Ureter (tissue), 1 donor: ENCODE data around the gene GRIP1. TPM values are rescaled to one million over a fixed set of nuclear protein-coding genes. Genes with fewer than 3 reads are reported as not detected.
"Not testable (repeated sequence)": the region's sequence is repeated elsewhere in the genome, so short reads cannot be mapped to it uniquely, and the experiment has no call there.

Source experiments
- DNase-seq: peaks from one replicate; pipeline ENCODE4 v3.0.0-alpha.2; 2020; ENCODE audit warnings: low spot score
- total RNA-seq: library from RNA; stranded (reverse); gene quantifications from one replicate; pipeline ENCODE4 v1.2.4, GENCODE V29; 2023
- donor health status: DM: yes; HTN: yes; CAD: no.

GRIP1 gene
- total RNA-seq, 1 donor from 2014 or later, result 31.1 TPM

GRCh38 chr12:66533767-66534166 is 145.1 kb downstream of the GRIP1 start:
- DNase-seq, result no peak

- DNase-seq, result no peak
Observed at GRCh38 chr12:66531766-66532165, 147.1 kb downstream of the GRIP1 start.

- DNase-seq, result no peak
Observed at GRCh38 chr12:66529934-66530333, 148.9 kb downstream of the GRIP1 start.

- DNase-seq, result no peak
Observed at GRCh38 chr12:66516561-66516960, 162.3 kb downstream of the GRIP1 start.

- DNase-seq, result no peak
Observed at GRCh38 chr12:66516133-66516532, 162.7 kb downstream of the GRIP1 start.

- no peak for DNase-seq
Observed at GRCh38 chr12:66514581-66514980, 164.3 kb downstream of the GRIP1 start.

GRCh38 chr12:66508025-66508424 is 170.9 kb downstream of the GRIP1 start:
- no peak for DNase-seq

- no peak for DNase-seq
Observed at GRCh38 chr12:66503746-66504145, 175.1 kb downstream of the GRIP1 start.

- DNase-seq, result no peak
Observed at GRCh38 chr12:66502911-66503310, 176.0 kb downstream of the GRIP1 start.

GRCh38 chr12:66500841-66501240 is 178.0 kb downstream of the GRIP1 start:
- DNase-seq, result no peak

GRCh38 chr12:66500091-66500490 is 178.8 kb downstream of the GRIP1 start:
- DNase-seq, result no peak

GRCh38 chr12:66499000-66499399 is 179.9 kb downstream of the GRIP1 start:
- DNase-seq, result no peak

- DNase-seq, result not testable (repeated sequence)
Observed at GRCh38 chr12:66498059-66498458, 180.8 kb downstream of the GRIP1 start.

- no peak for DNase-seq
Observed at GRCh38 chr12:66497008-66497897, 181.6 kb downstream of the GRIP1 start.

- DNase-seq, result no peak
Observed at GRCh38 chr12:66496595-66496994, 182.3 kb downstream of the GRIP1 start.

- no peak for DNase-seq
Observed at GRCh38 chr12:66495709-66496108, 183.2 kb downstream of the GRIP1 start.

GRCh38 chr12:66493819-66494218 is 185.1 kb downstream of the GRIP1 start:
- no peak for DNase-seq

GRCh38 chr12:66491853-66492252 is 187.0 kb downstream of the GRIP1 start:
- no peak for DNase-seq

GRCh38 chr12:66482351-66483203 is 196.3 kb downstream of the GRIP1 start:
- no peak for DNase-seq

GRCh38 chr12:66467932-66468331 is 210.9 kb downstream of the GRIP1 start:
- DNase-seq, result no peak

- no peak for DNase-seq
Observed at GRCh38 chr12:66461331-66461730, 217.5 kb downstream of the GRIP1 start.

- DNase-seq, result no peak
Observed at GRCh38 chr12:66459944-66460482, 218.9 kb downstream of the GRIP1 start.
